ENCODE results near the gene JMJD1C.
"Not testable (repeated sequence)": the region's sequence is repeated elsewhere in the genome, so short reads cannot be mapped to it uniquely, and the experiment has no call there.

Gene JMJD1C

GRCh38 chr10:63465293-63466143 is at the start of gene JMJD1C:
TSS of gene JMJD1C (minus strand) at chr10:63465977. CDS start at chr10:63465662, 315 bp downstream.
- DNase-seq (ENCODE audit: low read depth), result peak; percentile 44

- no peak for DNase-seq (ENCODE audit: low read depth)
Observed at GRCh38 chr10:63515002-63515763, 49.4 kb upstream of the JMJD1C start.

GRCh38 chr10:63506554-63506953 is 40.8 kb upstream of the JMJD1C start:
- no peak for DNase-seq (ENCODE audit: low read depth)

- DNase-seq (ENCODE audit: low read depth), result no peak
Observed at GRCh38 chr10:63505562-63505961, 39.8 kb upstream of the JMJD1C start.

GRCh38 chr10:63504145-63504881 is 38.5 kb upstream of the JMJD1C start:
- DNase-seq (ENCODE audit: low read depth), result no peak

- DNase-seq (ENCODE audit: low read depth), result no peak
Observed at GRCh38 chr10:63503395-63503794, 37.6 kb upstream of the JMJD1C start.

- DNase-seq (ENCODE audit: low read depth), result no peak
Observed at GRCh38 chr10:63502832-63503231, 37.1 kb upstream of the JMJD1C start.

GRCh38 chr10:63501954-63502353 is 36.2 kb upstream of the JMJD1C start:
- no peak for DNase-seq (ENCODE audit: low read depth)

- not testable (repeated sequence) for DNase-seq (ENCODE audit: low read depth)
Observed at GRCh38 chr10:63500551-63500950, 34.8 kb upstream of the JMJD1C start.

- no peak for DNase-seq (ENCODE audit: low read depth)
Observed at GRCh38 chr10:63498665-63499064, 32.9 kb upstream of the JMJD1C start.

GRCh38 chr10:63497321-63497720 is 31.5 kb upstream of the JMJD1C start:
- no peak for DNase-seq (ENCODE audit: low read depth)

- DNase-seq (ENCODE audit: low read depth), result no peak
Observed at GRCh38 chr10:63496561-63496960, 30.8 kb upstream of the JMJD1C start.

GRCh38 chr10:63494951-63495350 is 29.2 kb upstream of the JMJD1C start:
- DNase-seq (ENCODE audit: low read depth), result no peak

- DNase-seq (ENCODE audit: low read depth), result no peak
Observed at GRCh38 chr10:63493004-63493403, 27.2 kb upstream of the JMJD1C start.

- not testable (repeated sequence) for DNase-seq (ENCODE audit: low read depth)
Observed at GRCh38 chr10:63492317-63492690, 26.5 kb upstream of the JMJD1C start.

- DNase-seq (ENCODE audit: low read depth), result no peak
Observed at GRCh38 chr10:63491588-63492316, 26.0 kb upstream of the JMJD1C start.

GRCh38 chr10:63489838-63490237 is 24.1 kb upstream of the JMJD1C start:
- DNase-seq (ENCODE audit: low read depth), result no peak

GRCh38 chr10:63487990-63488389 is 22.2 kb upstream of the JMJD1C start:
- no peak for DNase-seq (ENCODE audit: low read depth)

GRCh38 chr10:63483983-63484382 is 18.2 kb upstream of the JMJD1C start:
- DNase-seq (ENCODE audit: low read depth), result no peak

- DNase-seq (ENCODE audit: low read depth), result no peak
Observed at GRCh38 chr10:63481815-63482421, 16.1 kb upstream of the JMJD1C start.

- DNase-seq (ENCODE audit: low read depth), result no peak
Observed at GRCh38 chr10:63480237-63480636, 14.5 kb upstream of the JMJD1C start.

Measured in activated T-helper 9 cell treated with anti-CD3 and anti-CD28 coated beads, Interleukin-2, amount 50 U/mL, for 16 hours (primary cell).